GM13977 (cell line): ENCODE results near the gene DUSP2.

Source experiments
- DNase-seq: peaks from one replicate; pipeline ENCODE4 v3.0.0; 2012; ENCODE audit warnings: low spot score
- in situ Hi-C: fragments of 300-500 bp; cut with MboI; formaldehyde crosslinking; loops from one replicate; pipeline ENCODE4 v1.12.0; 2022; ENCODE audit warnings: low sequenced_read_pairs, low pct_unique_long_range_greater_than_20kb, mixed read lengths, inconsistent platforms; ENCODE audit not compliant: unreplicated experiment
- TF ChIP-seq, protein P1 (sequence below): IDR thresholded peaks from 2 replicates; pipeline ENCODE4 v1.5.1; 2012; ENCODE audit warnings: mild to moderate bottlenecking, control low read depth; ENCODE audit not compliant: insufficient read depth; ENCODE audit errors: extremely low read depth, missing control alignments

Gene DUSP2

GRCh38 chr2:96119389-96119751 is 25.9 kb downstream of the DUSP2 start:
- DNase-seq, result no peak
- in situ Hi-C loops, result no loop called here
- TF ChIP-seq, protein P1, sequence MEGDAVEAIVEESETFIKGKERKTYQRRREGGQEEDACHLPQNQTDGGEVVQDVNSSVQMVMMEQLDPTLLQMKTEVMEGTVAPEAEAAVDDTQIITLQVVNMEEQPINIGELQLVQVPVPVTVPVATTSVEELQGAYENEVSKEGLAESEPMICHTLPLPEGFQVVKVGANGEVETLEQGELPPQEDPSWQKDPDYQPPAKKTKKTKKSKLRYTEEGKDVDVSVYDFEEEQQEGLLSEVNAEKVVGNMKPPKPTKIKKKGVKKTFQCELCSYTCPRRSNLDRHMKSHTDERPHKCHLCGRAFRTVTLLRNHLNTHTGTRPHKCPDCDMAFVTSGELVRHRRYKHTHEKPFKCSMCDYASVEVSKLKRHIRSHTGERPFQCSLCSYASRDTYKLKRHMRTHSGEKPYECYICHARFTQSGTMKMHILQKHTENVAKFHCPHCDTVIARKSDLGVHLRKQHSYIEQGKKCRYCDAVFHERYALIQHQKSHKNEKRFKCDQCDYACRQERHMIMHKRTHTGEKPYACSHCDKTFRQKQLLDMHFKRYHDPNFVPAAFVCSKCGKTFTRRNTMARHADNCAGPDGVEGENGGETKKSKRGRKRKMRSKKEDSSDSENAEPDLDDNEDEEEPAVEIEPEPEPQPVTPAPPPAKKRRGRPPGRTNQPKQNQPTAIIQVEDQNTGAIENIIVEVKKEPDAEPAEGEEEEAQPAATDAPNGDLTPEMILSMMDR, result no peak

DNA sequence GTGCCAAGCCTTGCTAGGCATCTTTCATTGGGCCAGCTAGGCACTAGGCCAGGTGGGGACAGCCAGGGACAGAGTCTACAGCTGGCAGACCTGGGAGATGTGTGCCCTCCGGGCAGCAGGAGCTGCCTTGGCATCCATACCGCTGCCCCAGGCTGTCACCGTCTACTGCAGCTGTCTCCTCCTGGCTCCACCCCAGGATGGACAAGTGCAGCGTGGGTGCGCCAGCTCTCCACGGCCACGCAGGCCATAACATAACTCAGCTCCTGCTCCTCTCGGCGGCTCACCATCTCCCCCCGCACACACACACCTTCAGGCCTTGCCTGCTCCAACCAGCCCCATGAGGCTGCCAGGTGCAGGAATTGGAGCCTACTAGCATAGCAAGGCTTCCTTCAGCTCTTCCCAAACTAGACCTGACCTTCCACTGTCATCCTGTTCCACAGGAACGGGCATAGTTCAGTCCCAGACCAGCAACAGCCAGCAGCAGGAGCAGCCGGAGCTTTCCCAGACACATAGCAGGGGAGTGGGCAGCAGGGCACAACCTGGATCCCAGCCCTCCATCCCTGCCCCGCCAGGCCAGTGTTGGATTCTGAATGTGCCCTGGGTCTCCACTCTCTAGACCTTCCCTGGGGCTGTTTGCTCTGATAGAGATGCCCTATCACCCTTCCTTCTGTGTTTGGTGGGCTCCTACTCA is 26.4 kb downstream of the DUSP2 start:
- in situ Hi-C loops, result no loop called here
- no peak for DNase-seq

DNA sequence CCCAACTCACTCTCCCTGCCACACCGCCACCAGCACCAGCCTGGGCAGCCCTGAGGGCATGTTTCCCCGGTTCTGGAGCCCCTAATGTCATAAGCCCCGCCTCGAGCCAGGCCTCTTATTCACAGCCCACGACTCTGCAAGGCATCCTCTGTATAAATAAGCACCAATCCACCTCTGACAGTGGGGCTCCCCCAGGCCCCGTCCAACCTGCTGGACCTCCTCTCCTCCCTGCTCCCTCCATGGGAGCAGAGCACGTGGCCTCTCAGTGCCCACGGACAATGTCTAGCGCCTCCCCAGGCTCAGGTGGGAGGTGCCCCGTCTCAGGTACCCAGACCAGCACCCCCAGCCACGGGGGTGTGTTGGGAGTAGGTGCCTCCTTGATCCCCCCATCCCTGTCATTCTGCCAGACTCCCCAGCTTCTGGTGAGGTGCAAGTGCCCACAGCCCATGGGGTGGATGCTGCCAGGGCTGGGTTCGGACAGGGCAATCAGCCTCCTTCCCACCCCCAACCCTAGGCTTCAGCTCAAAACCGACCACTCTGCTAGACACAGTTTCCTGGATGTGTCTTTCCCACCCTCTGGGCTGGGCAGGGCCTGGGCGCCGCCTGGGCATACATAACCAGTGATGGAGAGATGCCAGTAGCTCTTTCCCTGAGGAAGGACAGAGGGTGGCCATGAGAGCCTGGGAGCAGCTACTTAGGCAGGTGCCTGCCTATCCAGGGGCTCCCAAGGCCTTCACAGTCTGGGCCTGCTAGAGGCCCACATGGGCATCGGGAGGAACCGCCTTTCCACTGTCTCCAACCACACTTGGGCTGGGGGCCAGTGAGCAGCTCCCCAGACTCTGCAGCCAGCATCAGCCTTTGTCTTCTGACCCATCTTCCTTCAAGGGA is 27.3 kb downstream of the DUSP2 start:
- in situ Hi-C loops, result no loop called here
- TF ChIP-seq, protein P1, result no peak
- DNase-seq, result no peak

More for the DNA sequence above, 26.4 kb downstream of the DUSP2 start:
- TF ChIP-seq, protein P1, result no peak

DNA sequence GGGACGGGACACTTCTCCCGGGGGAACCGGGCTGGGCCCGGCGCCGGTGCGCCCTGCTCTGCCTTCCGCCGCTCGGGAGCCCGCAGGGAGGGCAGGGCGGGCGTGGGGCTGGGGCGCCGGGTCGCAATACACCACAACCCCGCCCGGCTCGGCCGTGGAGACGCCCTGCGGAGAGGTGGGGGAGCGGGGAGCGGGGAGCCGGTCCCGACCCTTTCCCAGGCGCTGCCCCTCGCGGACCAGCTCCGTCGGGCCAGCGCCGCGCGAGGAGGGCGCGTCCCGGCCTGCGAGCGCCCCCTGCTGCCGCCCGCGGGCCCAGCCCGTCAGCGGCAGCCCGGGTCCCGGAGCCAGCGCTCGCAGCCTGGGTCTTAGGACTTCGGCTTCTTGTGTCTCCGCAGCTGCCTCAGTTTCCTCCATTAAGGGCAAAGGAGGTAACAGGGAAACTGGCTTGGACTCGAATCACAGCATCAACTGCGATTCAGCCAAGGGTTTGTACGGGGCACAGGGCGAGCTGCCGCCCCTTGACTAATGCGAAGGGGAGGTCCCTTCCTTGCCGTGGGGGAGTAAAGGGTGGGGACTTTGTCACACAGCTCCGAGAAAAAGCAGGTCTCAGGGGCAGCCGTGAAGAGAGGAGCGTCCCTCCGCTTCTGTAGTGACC is 28.2 kb downstream of the DUSP2 start:
- TF ChIP-seq, protein P1, result peak; percentile 92
- DNase-seq, result peak; percentile 95
- in situ Hi-C loops, result no loop called here

GRCh38 chr2:96116424-96116878 is 28.8 kb downstream of the DUSP2 start, which contains the start of gene ADRA2B:
Gene ADRA2B (minus strand): TSS chr2:96116571. CDS start chr2:96116149, 422 bp downstream.
- peak; percentile 93 for DNase-seq
- in situ Hi-C loops, result no loop called here
- TF ChIP-seq, protein P1, result no peak
